Measurements from ENCODE around the gene PFN2.

Gene PFN2

DNA sequence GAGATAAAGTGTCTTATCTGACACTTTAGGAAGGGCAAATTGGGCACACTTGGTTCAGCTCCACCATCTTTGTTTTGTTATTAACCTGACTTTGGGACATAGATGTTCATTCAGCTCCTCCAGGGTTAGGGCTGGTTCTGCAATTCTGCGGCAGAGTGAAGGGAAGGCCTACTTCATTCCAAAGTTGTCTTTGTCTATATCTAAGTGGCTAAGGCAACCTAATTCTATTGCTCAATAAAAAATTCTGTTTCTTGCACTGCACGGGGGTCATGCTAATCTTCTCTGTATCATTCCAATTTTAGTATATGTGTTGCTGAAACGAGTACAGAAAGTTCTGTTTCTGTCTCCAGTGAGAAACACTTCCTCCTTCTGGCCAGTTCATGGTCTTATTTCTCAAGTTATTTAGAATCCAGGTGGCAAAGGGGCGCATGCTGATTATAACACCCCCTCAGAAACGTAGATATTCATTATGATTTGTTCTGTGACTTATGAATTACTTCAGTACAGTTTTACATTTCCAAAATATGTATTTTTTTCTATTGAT lies 53.5 kb downstream of the PFN2 start:
- no peak for DNase-seq (ENCODE audit: low spot score)
